AG20443 (cell line): Measurements from ENCODE around the gene PTPN14.

Experiments
- DNase-seq: peaks from one replicate; pipeline ENCODE4 v3.0.0; 2012; ENCODE audit warnings: low spot score, mixed read lengths

Gene PTPN14

GRCh38 chr1:214394569-214394968 lies 156.8 kb downstream of the PTPN14 start:
- peak; percentile 74 for DNase-seq

- DNase-seq: no peak
Observed at GRCh38 chr1:214393086-214393485, 158.3 kb downstream of the PTPN14 start.

DNA sequence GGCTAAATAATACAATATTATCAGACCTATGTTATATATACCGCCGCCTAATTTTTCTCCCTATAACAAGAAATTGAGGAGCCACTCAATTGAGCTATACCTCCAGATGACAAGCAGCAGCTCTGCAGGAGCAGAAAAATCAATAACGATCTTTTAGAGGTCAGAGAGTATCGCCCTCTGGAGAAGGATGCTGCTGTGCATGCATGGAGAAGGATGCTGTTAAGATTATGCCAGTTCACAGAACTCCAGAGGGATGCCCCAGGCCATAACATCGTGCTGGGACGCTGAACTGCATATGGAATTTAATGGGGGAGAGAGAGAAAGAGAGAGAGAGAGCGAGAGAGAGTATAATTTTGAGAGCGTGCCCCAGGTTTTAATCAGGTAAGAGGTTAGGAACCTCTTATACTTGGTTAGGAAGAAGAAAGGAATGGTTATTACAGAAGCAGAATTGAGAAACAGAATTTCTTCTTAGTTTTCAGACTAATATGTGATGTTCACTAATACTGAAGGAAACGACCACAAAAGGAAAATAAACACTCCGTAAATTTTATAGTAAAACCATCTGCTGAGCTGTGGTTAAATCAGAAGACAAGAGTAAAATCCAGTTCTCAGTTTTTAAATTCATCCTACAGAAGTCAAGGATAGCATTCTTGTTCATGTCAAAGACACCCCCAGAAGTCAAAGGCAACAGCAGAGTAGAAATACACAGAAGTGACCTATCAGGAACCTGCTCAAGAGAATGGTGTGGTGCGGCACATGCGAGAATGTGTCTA lies 159.3 kb downstream of the PTPN14 start:
- no peak for DNase-seq

DNA sequence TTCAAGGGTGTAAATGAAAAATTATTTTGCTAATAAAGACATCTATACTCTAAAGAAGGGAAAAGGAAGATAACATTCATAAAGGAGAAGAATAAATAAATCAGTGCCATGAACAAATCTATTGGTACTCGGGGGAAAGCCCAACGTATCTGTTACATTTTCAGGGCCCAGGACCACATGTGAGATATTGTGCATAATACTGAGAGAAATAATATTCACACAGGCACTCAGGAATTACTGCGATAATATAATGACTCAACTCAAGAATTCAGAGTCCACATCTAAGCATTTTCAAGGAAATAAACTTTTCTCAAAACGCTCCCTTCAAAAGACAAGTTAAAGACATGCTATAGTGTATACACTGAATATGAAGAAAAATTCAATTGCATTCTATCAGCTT lies 161.7 kb downstream of the PTPN14 start:
- DNase-seq: no peak

GRCh38 chr1:214386747-214387146 lies 164.7 kb downstream of the PTPN14 start:
- DNase-seq: peak; percentile 38

DNA sequence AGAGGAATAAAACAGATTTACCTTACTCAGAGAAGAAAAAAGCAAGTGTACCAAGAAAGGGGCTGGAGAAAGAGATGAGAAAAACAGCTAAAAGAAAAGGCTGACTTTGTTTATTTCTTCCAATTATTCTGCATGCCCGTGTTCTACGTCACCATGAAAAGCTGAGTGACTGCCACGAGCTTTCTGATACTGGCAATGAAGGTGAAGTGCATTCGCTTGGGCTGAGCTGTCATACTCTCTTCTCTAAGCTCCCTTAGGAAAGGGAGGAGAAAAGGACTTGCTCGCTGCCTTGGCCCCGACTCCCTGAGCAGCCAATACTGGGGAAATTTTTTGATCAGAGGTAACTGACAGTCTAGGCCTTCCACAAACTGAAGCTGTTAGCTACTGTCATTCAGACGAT lies 165.1 kb downstream of the PTPN14 start:
- no peak for DNase-seq

DNA sequence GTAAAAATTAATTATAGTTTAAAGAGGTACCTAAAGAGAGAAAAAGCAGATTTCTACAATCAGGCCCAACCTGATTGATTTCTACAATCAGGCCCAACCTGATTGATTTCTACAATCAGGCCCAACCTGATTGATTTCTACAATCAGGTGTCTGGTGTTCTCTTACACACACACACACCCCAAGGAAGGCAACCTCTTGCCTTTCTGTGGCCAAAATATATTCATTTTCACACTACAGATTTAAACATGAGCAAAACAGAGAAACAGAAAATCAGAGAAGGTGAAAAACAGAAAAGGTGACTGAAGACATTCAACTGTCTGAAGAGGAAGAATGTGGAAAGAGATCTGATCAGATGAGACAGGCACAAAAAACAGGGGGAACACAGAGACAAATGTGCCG lies 166.0 kb downstream of the PTPN14 start:
- DNase-seq: no peak

DNA sequence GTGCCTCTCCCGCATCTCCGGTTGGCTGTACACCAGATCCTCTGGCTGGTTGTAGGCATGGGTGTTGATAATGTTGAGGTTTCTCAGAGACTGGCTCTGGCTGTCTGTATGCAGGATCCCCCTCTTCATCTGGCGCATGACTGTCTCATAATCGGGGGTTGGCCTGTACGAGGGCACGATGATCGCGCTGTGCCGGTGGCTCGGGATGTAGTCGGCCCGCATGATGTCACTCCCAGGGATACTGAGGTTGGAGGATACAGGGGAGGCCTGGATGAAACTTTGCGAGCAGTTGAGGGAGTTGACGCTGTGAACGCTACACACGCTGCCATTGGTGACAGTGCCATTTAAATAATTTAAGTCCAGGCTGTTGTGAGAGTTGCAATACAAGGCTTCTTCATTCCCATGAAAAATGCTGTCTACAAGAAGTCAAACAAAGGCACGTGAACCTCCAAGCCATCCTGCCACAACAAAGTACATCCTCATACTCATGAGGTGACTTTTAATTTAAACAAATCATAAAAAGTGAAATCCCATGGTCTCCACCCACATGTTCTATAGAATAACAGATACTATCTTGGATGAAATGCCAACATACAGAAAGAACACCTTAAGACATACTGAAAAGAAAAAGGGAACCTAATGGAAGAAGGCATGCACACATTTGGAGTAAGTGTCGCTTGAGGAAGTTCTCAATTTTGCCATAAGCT lies 166.9 kb downstream of the PTPN14 start:
- DNase-seq: no peak

GRCh38 chr1:214383381-214384372 lies 167.7 kb downstream of the PTPN14 start:
- DNase-seq: no peak

GRCh38 chr1:214380986-214381695 lies 170.3 kb downstream of the PTPN14 start:
- no peak for DNase-seq

DNA sequence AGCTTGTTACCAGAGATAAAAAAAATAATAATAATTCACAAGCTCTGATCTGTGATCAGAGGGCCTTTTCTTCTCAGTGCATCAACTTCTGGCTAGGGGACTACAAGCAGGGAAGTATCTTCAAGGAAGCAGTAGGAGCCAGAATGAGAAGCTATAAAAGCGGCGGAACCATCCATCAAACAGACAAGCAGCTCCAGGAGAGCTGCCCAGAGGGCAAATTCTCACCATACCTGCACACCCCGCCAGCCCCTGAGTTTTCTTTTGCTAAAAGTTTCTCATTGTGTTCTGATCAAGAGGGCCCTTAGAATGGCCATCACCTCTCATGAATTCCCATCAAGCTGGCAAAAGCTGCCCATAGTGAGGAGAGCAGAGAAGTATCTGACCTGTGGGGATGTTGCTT lies 171.0 kb downstream of the PTPN14 start:
- no peak for DNase-seq

DNA sequence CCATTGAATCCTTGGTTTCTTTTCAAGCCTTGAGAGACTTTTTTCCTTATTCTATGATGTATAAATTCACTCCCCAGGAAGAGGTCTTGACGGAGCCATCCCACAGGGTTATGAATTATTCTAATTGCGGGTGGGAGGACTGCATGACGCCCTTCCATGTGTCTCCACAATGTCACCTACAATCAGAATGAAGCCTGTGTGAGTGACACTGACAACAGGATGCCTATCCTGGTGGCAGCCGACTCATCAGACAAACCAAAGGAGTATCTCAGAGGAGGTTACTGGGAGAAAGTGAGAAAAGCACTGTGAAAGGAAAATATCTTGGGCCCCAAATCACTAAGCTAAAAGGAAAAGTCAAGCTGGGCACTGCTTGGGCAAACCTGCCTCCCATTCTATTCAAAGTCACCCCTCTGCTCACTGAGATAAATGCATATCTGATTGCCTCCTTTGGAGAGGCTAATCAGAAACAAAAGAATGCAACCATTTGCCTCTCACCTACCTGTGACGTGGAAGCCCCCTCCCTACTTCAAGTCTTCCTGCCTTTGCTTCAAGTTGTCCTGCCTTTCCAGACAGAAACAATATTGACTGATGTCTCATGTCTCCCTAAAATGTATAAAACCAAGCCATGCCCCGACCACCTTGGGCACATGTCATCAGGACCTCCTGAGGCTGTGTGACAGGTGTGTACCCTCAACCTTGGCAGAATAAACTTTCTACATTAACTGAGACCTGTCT lies 172.0 kb downstream of the PTPN14 start:
- DNase-seq: no peak

- DNase-seq: no peak
Observed at GRCh38 chr1:214378492-214378891, 172.9 kb downstream of the PTPN14 start.

GRCh38 chr1:214377886-214378285 lies 173.5 kb downstream of the PTPN14 start:
- peak; percentile 69 for DNase-seq

GRCh38 chr1:214377485-214377884 lies 173.9 kb downstream of the PTPN14 start:
- DNase-seq: no peak

GRCh38 chr1:214372092-214372491 lies 179.3 kb downstream of the PTPN14 start:
- DNase-seq: no peak

- no peak for DNase-seq
Observed at GRCh38 chr1:214370615-214371014, 180.8 kb downstream of the PTPN14 start.

DNA sequence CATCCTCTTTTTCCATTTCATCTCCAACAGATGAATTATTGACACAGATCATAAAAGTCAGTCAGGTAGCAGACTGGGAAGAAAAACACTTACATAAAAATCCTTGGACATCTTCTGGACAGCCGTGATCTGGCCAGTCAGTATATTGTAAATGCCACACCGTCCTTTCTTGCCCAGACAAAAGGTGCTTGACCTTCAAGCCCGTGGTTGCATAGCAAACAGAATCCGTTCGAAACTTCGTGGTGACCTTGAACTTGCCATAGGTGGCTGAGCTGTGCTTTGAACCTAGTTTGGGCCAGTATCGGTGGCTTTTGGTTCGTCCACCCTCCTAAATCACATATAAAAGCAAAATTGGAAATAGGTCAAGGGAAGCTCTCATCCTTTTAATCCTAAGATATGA lies 182.0 kb downstream of the PTPN14 start:
- DNase-seq: no peak

DNA sequence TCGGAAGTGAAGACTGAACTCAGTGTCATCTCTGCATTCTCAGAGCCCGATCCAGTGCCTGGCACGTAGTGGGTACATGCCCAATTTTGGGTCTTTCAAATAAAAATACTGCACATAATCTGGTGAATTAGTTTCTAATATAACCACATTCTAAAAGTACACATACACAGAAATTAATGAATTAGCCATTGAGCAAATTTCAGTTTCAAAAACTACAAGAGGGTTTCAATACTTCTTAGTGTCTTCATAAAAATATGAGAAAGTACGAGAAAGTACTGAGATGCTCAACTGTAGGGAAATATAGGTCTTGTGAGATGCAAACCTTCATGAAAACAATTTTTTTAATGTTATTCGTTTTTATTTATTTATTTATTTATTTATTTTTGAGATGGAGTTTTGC lies 183.6 kb downstream of the PTPN14 start:
- DNase-seq: no peak

- no peak for DNase-seq
Observed at GRCh38 chr1:214364786-214365295, 186.6 kb downstream of the PTPN14 start.

DNA sequence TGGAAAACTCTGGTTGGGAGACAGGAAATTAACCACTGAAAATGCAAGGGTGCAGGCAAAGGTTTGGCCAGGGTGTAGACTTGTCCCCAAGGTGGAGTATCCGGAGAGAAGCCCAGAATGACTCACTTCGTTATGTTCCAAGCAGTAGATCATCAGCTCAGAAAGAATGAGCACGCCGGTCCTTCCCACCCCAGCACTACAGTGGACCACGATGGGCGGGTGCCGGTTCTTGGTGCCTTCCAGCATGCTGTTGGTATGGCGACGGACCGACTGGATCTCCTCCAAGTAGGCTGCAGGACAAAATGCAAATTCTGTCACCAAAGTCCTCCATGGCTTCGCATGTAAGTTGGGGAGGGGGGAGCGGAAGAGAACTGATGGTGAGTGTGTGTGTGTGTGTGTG lies 187.0 kb downstream of the PTPN14 start:
- DNase-seq: peak; percentile 62
